ENCODE results near the gene IRX5.

IRX5 gene

GRCh38 chr16:54953461-54953860 is 22.8 kb downstream of the IRX5 start:
- DNase-seq, result no peak

- DNase-seq, result no peak
Measured at GRCh38 chr16:54954220-54954619, 23.6 kb downstream of the IRX5 start.

GRCh38 chr16:54955757-54956156 is 25.1 kb downstream of the IRX5 start:
- DNase-seq, result no peak

DNA sequence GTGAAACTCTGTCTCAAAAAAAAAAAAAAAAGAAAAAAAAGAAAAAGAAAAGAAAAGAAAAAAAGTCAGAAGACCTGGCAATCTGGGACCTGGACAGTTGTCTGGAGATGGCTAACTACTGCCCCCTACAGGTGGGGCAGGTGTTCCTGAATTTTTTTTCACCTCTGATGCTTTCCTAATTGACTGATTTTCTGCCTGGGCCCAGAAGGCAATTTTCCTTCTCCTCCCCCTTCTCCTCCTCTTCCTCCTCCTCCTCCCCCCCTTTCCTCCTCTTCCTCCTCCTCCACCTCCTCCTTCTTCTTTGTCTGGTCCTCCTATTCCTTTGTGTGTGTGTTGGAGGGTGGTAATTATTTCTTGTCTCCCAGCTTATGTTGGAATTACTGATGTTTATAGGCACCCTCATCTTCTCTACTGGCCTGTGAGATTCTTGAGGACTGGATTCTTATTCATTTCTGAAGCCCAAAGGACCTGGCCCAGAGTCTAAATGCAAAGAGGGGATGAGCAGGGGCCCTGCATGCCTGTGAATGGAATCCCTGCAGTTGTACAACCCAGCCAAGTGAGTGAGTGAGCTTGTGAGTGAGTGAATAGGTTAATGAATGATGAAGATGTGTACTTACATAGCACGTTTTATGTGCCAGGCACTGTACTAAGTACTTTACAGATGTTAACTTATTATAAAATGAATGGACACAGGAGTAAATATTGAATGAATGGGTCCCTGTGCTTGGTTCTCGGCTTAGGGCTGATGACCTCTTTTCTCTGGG is 26.9 kb downstream of the IRX5 start:
- peak; percentile 69 for DNase-seq

GRCh38 chr16:54962045-54962444 is 31.4 kb downstream of the IRX5 start:
- no peak for DNase-seq

DNA sequence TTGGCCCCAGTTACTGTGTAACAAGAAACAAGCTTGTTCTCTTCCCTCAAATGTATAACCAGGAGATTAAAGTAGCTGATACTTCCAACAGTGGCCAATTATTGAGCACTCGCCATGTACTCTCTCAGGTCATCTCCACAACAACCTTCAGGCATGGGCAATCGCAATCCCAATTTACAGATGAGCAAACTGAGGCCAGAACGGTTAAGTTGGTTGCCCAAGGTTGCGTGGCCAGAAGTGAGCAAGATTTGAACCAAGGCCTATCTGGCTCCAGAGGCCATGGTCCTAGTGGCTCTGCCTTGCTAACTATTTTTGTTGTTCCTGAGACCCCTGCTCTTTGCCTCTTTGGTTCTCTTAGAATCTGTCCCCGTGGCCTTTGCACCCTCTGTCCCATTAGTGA is 33.6 kb downstream of the IRX5 start:
- DNase-seq, result no peak

DNA sequence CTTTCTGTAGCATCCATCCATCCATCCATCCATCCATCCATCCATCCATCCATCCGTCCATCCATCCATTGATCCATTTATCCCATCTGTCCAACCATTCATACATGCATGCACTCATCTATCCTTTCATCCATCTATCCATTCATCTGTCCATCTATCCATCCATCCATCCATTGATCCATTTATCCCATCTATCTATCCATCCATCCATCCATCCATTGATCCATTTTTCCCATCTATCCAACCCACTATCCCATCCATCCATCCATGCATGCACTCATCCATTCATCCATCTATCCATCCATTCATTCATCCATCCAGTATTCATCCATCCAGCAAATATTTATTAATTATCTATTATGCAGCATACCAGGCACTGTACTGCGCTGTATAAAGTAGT is 34.8 kb downstream of the IRX5 start:
- no peak for DNase-seq

DNA sequence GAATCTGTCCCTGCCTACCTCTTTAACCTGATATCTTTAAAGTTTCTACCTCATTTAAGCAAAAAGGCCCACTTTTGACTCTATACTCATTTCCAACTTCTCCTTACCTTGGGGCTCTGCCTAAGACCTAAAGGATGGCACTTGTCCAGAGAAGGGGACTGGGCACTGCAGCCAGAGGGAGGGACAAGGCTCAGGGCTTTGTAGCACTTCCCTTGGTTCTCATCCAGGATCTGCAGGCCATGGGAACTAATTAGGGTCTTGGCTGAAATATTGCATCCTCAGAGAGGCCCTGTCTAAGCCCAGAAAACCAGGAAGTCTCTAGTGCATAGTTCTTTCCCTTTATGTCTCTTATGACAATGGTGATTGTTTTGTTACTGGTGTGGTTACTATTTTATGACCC is 37.3 kb downstream of the IRX5 start:
- no peak for DNase-seq

DNA sequence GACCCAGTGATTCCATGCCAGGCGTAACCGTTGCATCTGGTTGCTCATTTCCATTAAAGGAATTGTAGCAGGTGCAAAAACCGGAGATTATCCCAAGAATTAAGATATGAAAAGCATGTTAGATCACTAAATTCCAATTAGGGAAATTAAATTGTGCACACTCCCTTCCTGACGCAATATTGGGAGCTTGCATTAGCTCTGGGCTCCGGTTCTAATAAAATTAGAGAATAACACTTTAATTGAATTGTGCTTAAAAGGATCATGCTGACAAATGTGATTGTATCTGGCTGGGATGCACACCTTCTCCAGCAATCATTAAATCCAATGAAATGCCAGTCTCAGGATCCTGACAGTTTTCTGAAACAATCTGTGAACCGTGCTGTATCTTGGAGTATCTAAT is 38.1 kb downstream of the IRX5 start:
- no peak for DNase-seq

DNA sequence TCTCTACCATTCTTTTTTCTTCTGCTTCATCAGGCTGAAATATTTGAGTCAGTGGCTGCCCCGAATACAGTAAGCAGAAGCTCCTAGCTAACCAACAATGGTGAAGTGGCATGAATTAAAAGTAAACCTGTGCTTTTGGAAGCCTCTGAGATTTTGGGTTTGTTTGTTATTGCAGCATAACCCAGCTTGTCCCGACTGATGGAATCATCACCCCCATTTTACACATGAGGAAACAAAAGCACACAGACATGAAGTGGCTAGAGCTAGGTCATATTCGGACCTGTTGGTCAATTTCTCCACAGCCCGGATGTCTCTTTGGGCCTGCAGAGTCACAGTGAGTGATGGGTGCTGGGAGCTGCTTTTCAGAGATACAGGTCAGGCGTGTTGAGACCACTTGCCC is 39.4 kb downstream of the IRX5 start:
- no peak for DNase-seq

DNA sequence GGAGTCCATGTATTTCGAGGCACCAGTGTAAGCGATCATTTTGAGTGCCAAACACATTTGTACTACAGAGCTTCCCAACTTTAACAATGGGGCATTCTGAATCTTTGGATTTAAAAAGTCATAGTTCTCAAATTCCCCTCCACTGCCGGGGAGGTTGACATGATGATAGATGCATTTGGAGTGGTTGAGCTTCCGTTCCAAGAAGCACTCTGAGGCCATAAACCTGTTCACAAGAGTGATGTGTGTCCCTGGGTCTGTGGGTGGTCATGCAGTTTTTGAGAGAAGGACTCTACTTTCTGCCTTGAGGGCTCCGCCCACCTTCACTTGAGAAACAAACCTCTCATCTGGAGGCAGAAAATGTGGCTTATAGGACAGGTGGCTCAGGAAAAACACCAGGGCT is 43.7 kb downstream of the IRX5 start:
- no peak for DNase-seq

DNA sequence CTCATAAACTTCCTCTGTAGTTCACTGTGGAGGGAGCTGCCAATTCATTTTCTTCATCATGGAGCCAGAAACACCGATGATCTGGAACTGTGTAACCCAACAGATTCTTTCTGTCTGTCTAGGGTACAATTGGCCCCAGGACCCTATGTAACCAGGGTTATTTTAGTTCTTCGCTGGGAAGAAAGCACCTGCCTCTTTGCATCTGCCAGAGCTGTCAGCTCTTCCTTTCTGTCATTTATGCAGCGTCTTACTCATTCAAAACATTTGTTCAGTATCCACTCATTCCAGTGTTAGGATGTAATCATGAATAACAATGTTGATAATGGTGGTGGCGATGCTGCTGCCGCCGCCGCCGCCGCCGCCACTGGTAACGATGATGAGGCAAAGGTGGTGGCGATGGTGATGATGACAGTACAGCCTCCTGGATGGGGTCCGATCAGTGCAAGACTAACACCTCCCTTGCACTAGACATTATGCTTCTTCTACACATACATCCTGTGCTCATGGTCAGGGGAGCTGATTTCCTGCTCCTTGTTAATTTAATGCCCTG is 46.1 kb downstream of the IRX5 start:
- no peak for DNase-seq

GRCh38 chr16:54977211-54977610 is 46.5 kb downstream of the IRX5 start:
- DNase-seq, result peak; percentile 34

DNA sequence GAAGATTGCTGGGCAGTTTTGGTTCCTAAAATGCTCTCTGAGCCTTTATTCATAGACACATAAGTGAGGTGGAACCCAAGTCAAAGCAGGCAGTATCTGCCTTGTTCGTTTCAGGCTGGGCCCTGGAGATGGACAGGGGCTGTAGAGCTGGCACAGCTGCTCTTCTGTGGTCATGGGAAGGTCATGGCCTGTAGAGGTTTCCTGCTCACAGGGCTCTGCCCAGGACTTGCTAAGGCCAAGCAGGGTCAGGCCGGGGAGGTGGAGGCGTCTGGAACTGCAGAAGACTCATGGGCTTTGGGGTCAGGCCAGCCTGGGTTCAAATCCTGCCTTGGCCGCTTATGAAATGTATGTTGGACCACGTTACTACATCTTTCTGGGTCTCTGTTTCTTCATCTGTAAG is 50.2 kb downstream of the IRX5 start:
- DNase-seq, result no peak

All from OCI-M1 (cell line).